ENCODE data around the gene SIRT2. TPM values are rescaled to one million over a fixed set of nuclear protein-coding genes. Genes with fewer than 3 reads are reported as not detected.

Gene SIRT2
- total RNA-seq, 2 experiments from 2014 or later, result 25.5 to 32.1 TPM

GRCh38 chr19:38869160-38869835 lies 30.1 kb downstream of the SIRT2 start:
- Histone ChIP-seq H3K4me1 (ENCODE audit: insufficient read depth, low read length, poor library complexity, severe bottlenecking) (peaks cover 61% of the 10 kb centered on the region), H3K9me3 (ENCODE audit: low read length) (no peaks in the 10 kb centered on the region), H4K20me1 (ENCODE audit: insufficient read depth, low read length) (no peaks in the 10 kb centered on the region), H3K79me2 (ENCODE audit: insufficient read depth, low read depth, low read length) (peaks cover 12% of the 10 kb centered on the region; the same call in 1 of the 2 replicates), H3K4me2 (ENCODE audit: low read length) (peak overlapping the region; percentile 99), H3K27ac (ENCODE audit: low read depth, low read length, poor library complexity, severe bottlenecking) (peak overlapping the region; percentile 64), H3K9me2 (ENCODE audit: insufficient read depth, low read length) (no peaks in the 10 kb centered on the region), H3K4me3 (ENCODE audit: low read depth, low read length, poor library complexity, severe bottlenecking) (peak overlapping the region; percentile 73), H3K36me3 (ENCODE audit: insufficient read depth, low read length) (peaks cover 4% of the 10 kb centered on the region; the same call in 1 of the 2 replicates), H2AFZ (ENCODE audit: low read length) (peak overlapping the region; percentile 88)
- TF ChIP-seq CTCF (conservative IDR thresholded peaks at IDR 0.05; ENCODE audit: low read length) (no peak), EZH2phosphoT487 (IDR thresholded peaks at IDR 0.05; ENCODE audit: borderline replicate concordance, low read depth, low read length) (no peak)
- no TSS peak for BruUV-seq (replicated peaks)
- intact Hi-C loops (cut with micrococcal nuclease; ENCODE audit: unreplicated experiment), result loop anchor here (1.0 kb wide), 1 partner anchor 17 kb away; no protein-coding TSS in a partner anchor
- ChIA-PET POLR2A (interaction anchor here (0.6 to 1.6 kb wide), 4 partner anchors 12 to 593 kb away, joined by 3 to 7 read pairs (median 5); no protein-coding TSS in a partner anchor), CTCF (ENCODE audit: unreplicated experiment) (interaction anchor here (1.0 to 1.3 kb wide), 3 partner anchors 9 to 467 kb away, joined by 4 to 6 read pairs (median 5); partner anchors contain the start of gene RINL)
- peak; percentile 65 for DNase-seq (ENCODE audit: low spot score)

- ChIA-PET POLR2A (interaction anchor here (0.7 to 1.6 kb wide), 4 partner anchors 11 to 592 kb away, joined by 3 to 7 read pairs (median 4); no protein-coding TSS in a partner anchor), CTCF (ENCODE audit: unreplicated experiment) (interaction anchor here (1.0 to 1.3 kb wide), 2 partner anchors 10 to 466 kb away, joined by 5 to 6 read pairs; partner anchors contain the start of gene RINL)
- Histone ChIP-seq H3K4me1 (ENCODE audit: insufficient read depth, low read length, poor library complexity, severe bottlenecking) (peaks cover 68% of the 10 kb centered on the region), H3K9me3 (ENCODE audit: low read length) (no peaks in the 10 kb centered on the region), H3K27ac (ENCODE audit: low read depth, low read length, poor library complexity, severe bottlenecking) (peak overlapping the region; percentile 64), H3K4me2 (ENCODE audit: low read length) (peak overlapping the region; percentile 99), H4K20me1 (ENCODE audit: insufficient read depth, low read length) (no peaks in the 10 kb centered on the region), H3K36me3 (ENCODE audit: insufficient read depth, low read length) (peaks cover 4% of the 10 kb centered on the region; the same call in 1 of the 2 replicates), H3K79me2 (ENCODE audit: insufficient read depth, low read depth, low read length) (peaks cover 12% of the 10 kb centered on the region; the same call in 1 of the 2 replicates), H3K4me3 (ENCODE audit: low read depth, low read length, poor library complexity, severe bottlenecking) (peak overlapping the region; percentile 73), H3K9me2 (ENCODE audit: insufficient read depth, low read length) (no peaks in the 10 kb centered on the region), H2AFZ (ENCODE audit: low read length) (peak overlapping the region; percentile 88)
- DNase-seq (ENCODE audit: low spot score), result no peak
- BruUV-seq (replicated peaks), result TSS peak; percentile 82
- intact Hi-C loops (cut with micrococcal nuclease; ENCODE audit: unreplicated experiment), result no loop called here
- TF ChIP-seq CTCF (conservative IDR thresholded peaks at IDR 0.05; ENCODE audit: low read length) (no peak), EZH2phosphoT487 (IDR thresholded peaks at IDR 0.05; ENCODE audit: borderline replicate concordance, low read depth, low read length) (no peak)
Measured at GRCh38 chr19:38868551-38868950, 30.9 kb downstream of the SIRT2 start.
